HepG2 (cell line): ENCODE data around the gene COLGALT1. TPM values are rescaled to one million over a fixed set of nuclear protein-coding genes. Genes with fewer than 3 reads are reported as not detected.

ENCODE experiments used
- HOXD1 ChIP-seq: sonication (generic); formaldehyde crosslinking; IDR thresholded peaks from 2 replicates; pipeline ENCODE4 v1.5.0; 2020; ENCODE audit warnings: missing genetic modification reagents
- JARID2 ChIP-seq: sonication (generic); formaldehyde crosslinking; IDR thresholded peaks from 2 replicates; pipeline ENCODE4 v1.8.1; 2023; ENCODE audit warnings: missing genetic modification reagents, inconsistent platforms; ENCODE audit not compliant: insufficient replicate concordance
- KAT7 ChIP-seq: IDR thresholded peaks from 2 replicates; pipeline ENCODE4 v1.6.1; 2018; ENCODE audit warnings: borderline replicate concordance, missing compliant biosample characterization
- NFE2L1 ChIP-seq: sonication (generic); formaldehyde crosslinking; IDR thresholded peaks from 2 replicates; pipeline ENCODE4 v1.4.0; 2020; ENCODE audit warnings: missing genetic modification reagents, mild to moderate bottlenecking, borderline replicate concordance
- NFIC ChIP-seq: IDR thresholded peaks from 2 replicates; pipeline ENCODE4 v1.6.1; 2012; ENCODE audit warnings: mild to moderate bottlenecking, low read length, inconsistent platforms
- TFDP2 ChIP-seq: sonication (generic); formaldehyde crosslinking; IDR thresholded peaks from 2 replicates; pipeline ENCODE4 v1.4.0; 2020; ENCODE audit warnings: missing genetic modification reagents
- ZBTB21 ChIP-seq: sonication (generic); formaldehyde crosslinking; IDR thresholded peaks from 2 replicates; pipeline ENCODE4 v1.4.0; 2020; ENCODE audit warnings: missing genetic modification reagents
- ZBTB40 ChIP-seq, 2 experiments: fragments of 450-650 bp in 1 of 2; sonication (generic) in 1 of 2; formaldehyde crosslinking in 1 of 2; IDR thresholded peaks; 2 replicates each; pipeline versions ENCODE4 v1.6.1 to v1.8.0; 2016 to 2022; ENCODE audit warnings: antibody characterized with exemption in 1 of 2, mild to moderate bottlenecking in 1 of 2, missing genetic modification reagents in 1 of 2
- ZFP37 ChIP-seq: sonication (generic); formaldehyde crosslinking; IDR thresholded peaks from 2 replicates; pipeline ENCODE4 v1.4.0; 2020; ENCODE audit warnings: missing genetic modification reagents, borderline replicate concordance
- ZNF75D ChIP-seq: sonication (generic); formaldehyde crosslinking; IDR thresholded peaks from 2 replicates; pipeline ENCODE4 v1.8.1; 2023; ENCODE audit warnings: missing genetic modification reagents, mild to moderate bottlenecking, borderline replicate concordance
- ZNF777 ChIP-seq: sonication (generic); formaldehyde crosslinking; IDR thresholded peaks from 2 replicates; pipeline ENCODE4 v1.4.0; 2020; ENCODE audit warnings: missing genetic modification reagents
- polyA plus RNA-seq, 8 experiments: library from polyadenylated mRNA; depleted of rRNA in 3 of 8; stranded (reverse) in 7 of 8; unstranded in 1 of 8; fragments of >200 nt; fragmentation: Illumina TruSeq in 4 of 8; extraction: Trizol in 4 of 8; gene quantifications; 2 replicates each; pipeline versions ENCODE4 v1.2.1 to v1.2.3, GENCODE V29; 2011 to 2016; ENCODE audit warnings: low read depth in 4 of 8, missing spikeins in 1 of 8, mixed read lengths in 1 of 8; ENCODE audit not compliant: insufficient read depth in 1 of 8
- total RNA-seq, 5 experiments: library from RNA; depleted of rRNA; stranded (reverse); fragments of >200 nt; fragmentation: Illumina TruSeq; extraction: Trizol; gene quantifications; 2 replicates each; pipeline ENCODE4 v1.2.3, GENCODE V29; 2016; ENCODE audit warnings: low read depth in 1 of 5
- TF ChIP-seq, protein P1 (sequence below): sonication (generic); formaldehyde crosslinking; IDR thresholded peaks from 2 replicates; pipeline ENCODE4 v1.4.0; 2020; ENCODE audit warnings: missing genetic modification reagents
- TF ChIP-seq, protein P2 (sequence below): sonication (generic); formaldehyde crosslinking; IDR thresholded peaks from 2 replicates; pipeline ENCODE4 v1.4.0; 2020; ENCODE audit warnings: missing genetic modification reagents

Gene COLGALT1
- total and polyA plus RNA-seq, 2 of the 13 experiments (the other 11 are each of a cell fraction or from before 2014, with no cell fraction given) = 58.0 to 211 TPM

GRCh38 chr19:17511724-17512573 lies 43.5 kb upstream of the COLGALT1 start (continued):
- no peak for TF ChIP-seq ZBTB40 (IDR thresholded peaks at IDR 0.05)
- TF ChIP-seq ZBTB40 (CRISPR knock-in tag; IDR thresholded peaks at IDR 0.05) = peak; percentile 63; the same call in 1 of the 2 replicates
- peak; percentile 16 for TF ChIP-seq JARID2
- TF ChIP-seq HOXD1 (CRISPR knock-in tag) = peak; percentile 72
- TF ChIP-seq ZBTB21 = no peak
- TF ChIP-seq TFDP2 = peak; percentile 72
- TF ChIP-seq ZNF777 = peak; percentile 73
- TF ChIP-seq, protein P1, sequence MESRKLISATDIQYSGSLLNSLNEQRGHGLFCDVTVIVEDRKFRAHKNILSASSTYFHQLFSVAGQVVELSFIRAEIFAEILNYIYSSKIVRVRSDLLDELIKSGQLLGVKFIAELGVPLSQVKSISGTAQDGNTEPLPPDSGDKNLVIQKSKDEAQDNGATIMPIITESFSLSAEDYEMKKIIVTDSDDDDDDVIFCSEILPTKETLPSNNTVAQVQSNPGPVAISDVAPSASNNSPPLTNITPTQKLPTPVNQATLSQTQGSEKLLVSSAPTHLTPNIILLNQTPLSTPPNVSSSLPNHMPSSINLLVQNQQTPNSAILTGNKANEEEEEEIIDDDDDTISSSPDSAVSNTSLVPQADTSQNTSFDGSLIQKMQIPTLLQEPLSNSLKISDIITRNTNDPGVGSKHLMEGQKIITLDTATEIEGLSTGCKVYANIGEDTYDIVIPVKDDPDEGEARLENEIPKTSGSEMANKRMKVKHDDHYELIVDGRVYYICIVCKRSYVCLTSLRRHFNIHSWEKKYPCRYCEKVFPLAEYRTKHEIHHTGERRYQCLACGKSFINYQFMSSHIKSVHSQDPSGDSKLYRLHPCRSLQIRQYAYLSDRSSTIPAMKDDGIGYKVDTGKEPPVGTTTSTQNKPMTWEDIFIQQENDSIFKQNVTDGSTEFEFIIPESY (CRISPR knock-in tag) = no peak; the same call in 1 of the 2 replicates
- TF ChIP-seq, protein P2, sequence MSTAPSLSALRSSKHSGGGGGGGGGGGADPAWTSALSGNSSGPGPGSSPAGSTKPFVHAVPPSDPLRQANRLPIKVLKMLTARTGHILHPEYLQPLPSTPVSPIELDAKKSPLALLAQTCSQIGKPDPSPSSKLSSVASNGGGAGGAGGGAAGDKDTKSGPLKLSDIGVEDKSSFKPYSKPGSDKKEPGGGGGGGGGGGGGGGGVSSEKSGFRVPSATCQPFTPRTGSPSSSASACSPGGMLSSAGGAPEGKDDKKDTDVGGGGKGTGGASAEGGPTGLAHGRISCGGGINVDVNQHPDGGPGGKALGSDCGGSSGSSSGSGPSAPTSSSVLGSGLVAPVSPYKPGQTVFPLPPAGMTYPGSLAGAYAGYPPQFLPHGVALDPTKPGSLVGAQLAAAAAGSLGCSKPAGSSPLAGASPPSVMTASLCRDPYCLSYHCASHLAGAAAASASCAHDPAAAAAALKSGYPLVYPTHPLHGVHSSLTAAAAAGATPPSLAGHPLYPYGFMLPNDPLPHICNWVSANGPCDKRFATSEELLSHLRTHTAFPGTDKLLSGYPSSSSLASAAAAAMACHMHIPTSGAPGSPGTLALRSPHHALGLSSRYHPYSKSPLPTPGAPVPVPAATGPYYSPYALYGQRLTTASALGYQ (CRISPR knock-in tag) = peak; percentile 21; the same call in 1 of the 2 replicates
- TF ChIP-seq NFIC = no peak
- 0 out of 2 replicates have a peak, but pooled peaks have one; percentile 20 for TF ChIP-seq ZFP37 (CRISPR knock-in tag)
- peak; percentile 65; the same call in 1 of the 2 replicates for TF ChIP-seq ZNF75D (CRISPR knock-in tag)
- TF ChIP-seq KAT7 (CRISPR knock-in tag) = peak; percentile 85; the same call in 1 of the 2 replicates
- no peak; the same call in 1 of the 2 replicates for TF ChIP-seq NFE2L1 (CRISPR knock-in tag)
